Glomerular visceral epithelial cell (primary cell): ENCODE results near the gene CPEB1.
"Not testable (repeated sequence)": the region's sequence is repeated elsewhere in the genome, so short reads cannot be mapped to it uniquely, and the experiment has no call there.

Experiments used
- DNase-seq: peaks from one replicate; pipeline ENCODE4 v3.0.0-alpha.2; 2016; ENCODE audit errors: extremely low spot score

Gene CPEB1

DNA sequence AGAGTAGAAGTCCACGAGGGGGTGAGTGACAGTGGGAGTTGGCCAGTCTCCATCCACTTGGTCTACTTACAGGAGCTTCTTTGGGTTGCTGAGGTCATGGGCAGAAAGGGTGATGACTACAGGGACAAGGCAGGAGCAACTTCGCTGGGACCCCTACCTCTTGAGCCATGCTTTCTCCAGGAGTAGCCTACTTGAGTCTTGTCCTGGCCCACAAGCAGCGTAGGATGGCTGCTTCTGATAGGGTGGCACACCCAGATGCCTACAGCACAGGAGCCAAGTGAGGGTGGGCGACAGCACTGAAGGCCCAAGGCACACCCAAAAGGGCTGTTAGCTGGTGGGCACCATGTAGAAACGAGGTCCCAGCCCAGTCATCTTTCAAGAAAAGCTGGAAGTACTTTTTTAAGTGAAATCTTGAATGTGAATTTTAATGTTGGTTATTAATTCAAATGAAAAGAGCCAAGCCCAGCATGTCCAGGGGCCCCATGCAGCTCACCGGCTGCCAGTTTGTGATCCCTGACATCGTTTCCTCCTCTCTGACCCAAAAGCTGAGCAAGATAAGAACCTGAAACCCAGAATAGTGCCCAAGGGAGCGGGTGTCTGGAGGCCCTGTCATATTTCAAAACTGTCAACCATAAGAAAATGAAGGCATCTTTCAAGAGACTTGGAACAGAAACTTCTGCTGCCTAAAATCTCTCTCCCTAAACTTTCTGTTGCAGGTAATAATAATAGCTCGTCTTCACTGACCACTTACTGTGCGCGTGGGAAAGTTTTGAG is 2.2 kb upstream of the CPEB1 start:
- DNase-seq, result no peak

DNA sequence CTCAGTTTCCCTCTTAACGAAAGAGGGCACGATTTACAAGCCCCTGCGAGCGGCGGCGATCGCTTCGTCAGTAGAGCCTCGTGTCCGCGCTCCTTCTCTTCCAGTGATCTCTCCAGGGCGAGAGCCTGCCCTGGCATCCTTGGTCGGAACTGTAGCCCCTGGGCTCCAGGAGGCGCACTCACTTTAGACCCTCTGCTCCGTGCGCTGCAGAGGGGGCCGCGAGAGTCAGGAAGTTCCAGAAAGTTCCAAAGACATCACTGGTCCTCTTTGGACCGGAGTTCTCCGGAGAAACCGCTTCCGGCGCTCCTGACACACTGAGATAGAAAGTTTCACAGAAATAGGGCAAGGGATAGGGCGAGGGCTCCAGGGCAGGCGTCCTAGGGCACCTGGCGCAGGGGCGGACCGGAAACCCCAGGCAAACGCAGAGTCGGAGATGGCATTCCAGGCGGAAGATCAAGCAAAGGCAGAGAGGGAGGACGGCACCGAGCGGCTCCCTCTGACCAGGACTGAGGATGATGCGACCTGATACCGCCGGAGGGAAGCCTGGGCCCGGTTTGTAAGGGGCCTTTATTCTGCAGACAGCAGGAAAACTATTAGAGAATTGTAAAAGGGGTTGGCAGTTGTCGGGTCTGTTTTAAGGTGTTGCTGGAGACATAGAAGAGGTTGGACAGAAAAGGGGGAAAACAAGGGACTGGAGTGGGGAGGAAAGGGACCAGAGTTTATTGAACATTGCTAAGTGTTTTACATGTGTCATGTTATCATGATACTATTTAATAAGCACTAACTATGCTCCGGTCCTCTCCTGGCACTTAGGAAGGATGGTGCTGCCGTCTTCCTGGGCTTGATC is 1.3 kb upstream of the CPEB1 start:
- DNase-seq, result no peak

DNA sequence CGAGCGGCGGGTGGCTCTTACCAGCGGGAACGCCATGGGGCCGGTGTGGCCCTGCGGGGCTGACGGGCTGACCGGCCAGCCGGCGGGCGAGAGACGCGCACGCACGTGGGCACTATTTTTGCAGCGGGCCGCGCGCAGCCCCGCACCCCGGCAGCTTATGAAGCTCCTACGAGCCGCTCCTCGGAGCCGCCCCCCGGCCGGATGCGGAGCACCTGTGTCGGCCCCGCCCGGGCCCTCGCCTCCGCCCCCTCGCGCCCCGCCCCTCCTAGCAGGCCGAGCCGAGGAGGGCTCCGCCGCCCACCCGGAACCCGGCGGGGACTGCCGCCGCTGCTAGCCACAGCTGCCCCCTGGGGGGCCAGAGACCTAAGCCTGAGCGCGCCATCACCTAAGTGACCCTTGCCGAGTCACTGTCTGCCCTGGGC is 683 bp upstream of the CPEB1 start:
- peak; percentile 29 for DNase-seq

DNA sequence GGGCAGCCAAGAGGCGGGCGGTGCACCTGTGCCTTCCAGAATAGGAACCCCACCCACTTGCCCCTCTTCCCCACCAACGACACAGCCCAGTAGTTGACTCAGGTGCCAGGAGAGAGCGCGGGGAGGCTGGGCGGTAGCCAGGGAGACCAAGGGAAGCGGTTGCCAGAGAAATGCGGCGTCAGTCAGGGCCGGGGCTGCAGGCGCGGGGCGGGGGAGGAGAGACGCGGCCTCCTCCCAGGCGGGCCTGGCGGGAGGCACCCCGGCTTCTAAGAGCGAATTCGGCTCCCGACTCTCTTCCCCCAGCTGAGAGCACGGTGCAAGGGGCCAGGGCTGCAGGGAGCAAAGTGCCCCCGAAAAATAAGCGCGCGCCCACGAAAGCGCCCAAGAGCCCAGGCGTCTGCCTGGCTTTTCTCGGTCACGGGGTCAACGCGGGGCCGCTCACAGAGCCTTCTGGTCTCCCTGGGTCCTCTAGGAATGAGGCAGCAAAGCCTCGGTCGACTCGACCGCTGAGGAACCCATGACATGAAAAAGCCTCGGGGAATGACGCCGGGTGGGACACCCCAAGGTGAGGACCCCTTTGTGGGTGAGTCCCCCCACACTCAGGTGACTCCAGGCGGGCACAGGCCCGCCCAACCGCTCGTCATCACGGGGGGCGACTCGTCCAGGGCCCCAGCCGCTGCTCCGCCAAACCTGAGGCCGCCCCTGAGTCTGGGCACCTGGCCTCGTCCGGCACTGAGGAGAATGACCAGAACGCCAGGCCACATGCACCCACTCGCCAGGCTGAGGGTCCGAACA is 716 bp downstream of the CPEB1 start:
- no peak for DNase-seq

DNA sequence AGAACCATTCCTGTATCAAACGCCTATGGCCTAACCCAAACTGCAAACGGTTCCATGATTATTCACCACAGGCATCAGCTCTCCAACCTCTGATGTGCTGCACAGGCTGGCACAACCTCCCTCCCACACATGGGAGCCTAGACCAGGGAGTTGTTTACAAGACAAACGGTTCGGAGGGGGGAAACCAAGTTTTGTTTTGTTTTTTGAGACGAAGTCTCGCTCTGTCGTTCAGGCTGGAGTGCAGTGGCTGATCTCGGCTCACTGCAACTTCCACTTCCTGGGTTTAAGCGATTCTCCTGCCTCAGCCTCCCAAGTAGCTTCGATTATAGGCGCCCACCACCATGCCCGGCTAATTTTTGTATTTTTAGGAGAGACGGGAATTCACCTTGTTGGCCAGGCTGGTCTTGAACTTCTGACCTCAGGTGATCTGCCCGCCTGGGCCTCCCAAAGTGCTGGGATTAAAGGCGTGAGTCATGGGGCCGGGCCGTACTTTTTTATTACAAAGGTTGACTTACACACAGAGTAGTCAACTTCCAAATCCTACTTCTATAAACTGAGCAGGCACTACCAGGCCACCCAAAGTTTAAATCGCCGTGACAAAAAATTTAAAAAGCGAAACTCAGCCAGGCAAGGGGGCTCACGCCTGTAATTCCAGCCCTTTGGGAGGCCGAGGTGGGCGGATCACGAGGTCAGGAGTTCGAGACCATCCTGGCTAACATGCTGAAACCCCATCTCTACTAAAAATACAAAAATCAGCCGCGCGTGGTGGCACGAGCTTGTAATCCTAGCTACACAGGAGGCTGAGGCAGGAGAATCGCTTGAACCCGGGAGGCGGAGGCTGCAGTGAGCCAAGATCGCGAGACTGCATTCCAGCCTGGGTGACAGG is 2.0 kb downstream of the CPEB1 start:
- DNase-seq, result not testable (repeated sequence)

DNA sequence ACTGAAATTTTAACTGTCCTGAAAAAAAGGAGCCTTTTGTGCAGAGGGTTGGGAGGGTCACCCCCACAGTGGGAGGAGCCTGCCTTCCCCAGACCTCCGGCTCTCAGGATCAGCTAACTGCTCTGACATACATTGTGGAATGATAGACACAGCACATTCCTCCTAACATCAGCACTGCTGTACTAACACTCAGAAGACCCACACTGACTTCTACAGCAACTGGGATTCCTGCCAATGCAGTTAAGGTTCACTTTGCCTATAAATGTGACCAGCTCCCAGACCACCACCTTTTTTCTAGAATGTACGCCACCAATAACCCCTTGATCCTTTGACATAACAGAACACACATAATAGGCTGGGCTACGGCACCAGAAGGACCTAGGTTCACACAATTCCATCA is 3.2 kb downstream of the CPEB1 start:
- no peak for DNase-seq

DNA sequence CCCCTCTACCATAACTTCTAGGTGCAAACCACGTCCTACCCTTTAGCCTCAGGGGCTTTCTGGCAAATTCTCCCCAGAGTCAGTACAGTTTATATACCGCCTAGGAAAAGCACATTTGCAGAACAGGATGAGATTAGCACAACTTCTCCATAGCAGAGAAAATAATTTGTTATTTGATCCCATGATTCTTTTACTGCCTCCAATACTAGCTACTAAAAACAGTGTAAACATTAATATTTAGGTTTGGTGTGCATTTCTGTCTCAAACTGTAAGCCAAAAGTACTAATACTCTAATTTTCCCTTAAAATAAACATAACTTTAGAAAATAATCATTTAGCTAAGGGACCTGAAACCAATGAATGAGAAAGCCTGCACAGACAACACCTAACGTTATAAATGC is 4.5 kb downstream of the CPEB1 start:
- no peak for DNase-seq

DNA sequence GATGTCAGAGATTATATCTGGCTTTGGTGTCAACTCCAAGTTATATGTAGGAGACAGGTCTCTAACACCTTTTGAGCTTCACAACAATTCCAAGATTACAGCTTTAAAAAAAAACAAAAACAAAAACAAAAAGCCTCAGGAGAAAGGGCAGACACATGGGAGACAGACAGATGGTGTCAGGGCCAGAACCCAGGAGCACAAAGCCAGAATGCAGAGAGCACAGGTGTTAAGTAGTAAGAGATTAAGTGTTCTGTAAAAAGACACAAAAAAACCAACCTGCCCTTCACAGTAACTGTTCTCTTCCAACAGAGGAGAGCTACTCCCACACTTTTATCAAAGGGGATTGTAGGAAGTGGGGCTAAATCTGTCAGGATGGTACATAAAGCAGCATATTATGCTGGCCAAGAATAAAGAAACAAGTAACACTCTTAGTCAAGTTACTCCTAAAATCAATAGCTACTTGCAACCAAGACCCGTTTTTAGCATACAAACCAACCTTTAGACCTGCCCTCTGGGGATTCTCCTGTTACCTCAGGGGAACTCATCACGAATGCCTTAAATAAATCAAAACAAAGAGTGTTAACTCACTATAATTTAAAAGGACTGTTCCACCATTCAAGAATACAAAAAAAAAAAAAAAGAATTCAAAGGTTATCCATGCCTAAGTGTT is 5.9 kb downstream of the CPEB1 start:
- no peak for DNase-seq

DNA sequence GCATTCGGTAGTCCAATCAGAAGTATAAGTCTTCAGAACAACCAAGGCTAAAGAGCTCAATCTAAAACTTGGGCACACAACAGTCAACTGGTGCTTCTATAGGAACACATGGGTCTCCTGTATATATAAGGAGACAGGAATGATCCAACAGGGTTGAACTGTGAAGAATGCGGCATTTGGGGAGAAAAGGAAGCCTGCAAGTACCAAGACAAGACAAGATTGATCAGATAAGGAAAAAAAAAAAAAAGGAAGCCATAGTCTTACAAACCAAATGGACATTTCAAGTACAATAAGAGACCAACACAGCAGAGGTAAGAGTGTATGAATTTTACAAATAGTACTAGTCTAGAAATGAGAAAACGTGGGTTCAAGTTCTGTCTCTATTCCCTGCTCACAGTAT is 6.5 kb downstream of the CPEB1 start:
- DNase-seq, result no peak

DNA sequence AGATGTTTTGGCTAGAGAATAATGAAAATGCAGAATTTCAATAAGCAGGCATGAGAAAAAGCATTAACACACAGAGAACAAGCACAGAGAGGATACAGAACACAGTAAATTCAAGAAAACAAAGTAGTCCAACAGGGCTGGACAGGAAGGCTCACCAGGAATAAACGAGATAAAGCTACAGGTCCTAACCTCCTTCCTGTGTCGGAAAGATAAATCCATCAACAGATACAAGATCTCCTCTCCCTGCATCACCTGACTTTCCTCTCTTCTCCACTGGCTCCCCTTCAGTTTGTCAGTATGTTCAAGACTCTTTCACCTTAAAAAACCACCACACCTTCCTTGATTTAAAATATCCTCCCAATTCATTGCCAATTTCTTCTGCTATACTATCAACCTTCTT is 11.4 kb downstream of the CPEB1 start:
- DNase-seq, result no peak

DNA sequence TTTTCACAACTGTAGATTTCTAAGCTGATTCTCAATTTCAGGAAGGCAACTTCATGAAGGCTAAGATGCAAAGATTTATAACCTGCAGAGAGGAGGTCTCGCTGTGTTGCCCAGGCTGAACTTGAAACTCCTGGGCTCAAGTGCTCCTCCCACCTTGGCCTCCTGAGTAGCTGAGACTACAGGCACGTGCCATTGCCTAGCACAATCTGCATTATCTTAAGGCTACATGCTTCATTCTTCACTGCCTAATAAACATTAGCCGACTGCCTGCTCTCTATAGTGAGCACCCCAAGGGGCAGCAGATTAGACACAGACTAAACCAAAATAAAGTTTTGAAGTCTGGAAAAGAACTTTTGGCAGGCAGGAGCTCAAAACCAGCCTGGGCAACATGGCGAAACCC is 17.1 kb downstream of the CPEB1 start:
- no peak for DNase-seq

DNA sequence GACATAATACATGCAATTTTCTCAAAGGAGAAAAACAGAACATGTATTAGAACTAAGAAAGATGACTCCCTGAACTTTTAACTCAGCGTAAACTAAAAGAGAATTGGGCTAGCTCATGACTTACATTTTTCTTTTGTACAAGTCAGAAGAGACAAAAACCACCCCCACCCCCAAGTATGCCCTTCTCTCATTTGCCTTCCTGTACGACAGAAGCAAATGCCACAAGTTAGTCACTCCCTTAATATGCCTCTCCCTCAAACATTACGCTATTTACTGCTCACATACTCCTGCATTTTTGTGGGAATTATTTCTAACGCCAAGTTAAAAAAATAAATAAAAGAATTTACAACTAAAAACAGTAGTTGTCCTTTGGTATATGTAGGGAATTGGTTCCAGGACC is 22.0 kb downstream of the CPEB1 start:
- no peak for DNase-seq

DNA sequence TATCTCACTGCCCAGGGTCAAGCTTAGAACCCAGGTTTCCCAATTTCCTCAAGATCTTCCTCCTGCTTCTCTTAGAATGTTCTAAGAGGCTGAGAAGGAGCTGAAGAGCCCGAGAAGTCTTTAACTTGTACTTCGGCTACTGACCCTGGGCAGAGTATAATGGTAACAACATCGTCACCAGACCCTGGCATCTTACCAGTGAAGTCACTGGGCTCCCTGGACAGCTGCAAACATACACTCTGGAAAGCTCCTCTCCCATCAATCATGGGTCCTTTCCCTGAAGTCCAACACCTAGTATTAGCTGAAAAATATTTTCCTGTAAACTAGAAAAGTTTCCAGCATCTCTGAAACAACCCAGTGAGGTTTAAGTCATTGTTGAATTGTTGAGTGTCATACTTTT is 22.7 kb downstream of the CPEB1 start:
- no peak for DNase-seq

DNA sequence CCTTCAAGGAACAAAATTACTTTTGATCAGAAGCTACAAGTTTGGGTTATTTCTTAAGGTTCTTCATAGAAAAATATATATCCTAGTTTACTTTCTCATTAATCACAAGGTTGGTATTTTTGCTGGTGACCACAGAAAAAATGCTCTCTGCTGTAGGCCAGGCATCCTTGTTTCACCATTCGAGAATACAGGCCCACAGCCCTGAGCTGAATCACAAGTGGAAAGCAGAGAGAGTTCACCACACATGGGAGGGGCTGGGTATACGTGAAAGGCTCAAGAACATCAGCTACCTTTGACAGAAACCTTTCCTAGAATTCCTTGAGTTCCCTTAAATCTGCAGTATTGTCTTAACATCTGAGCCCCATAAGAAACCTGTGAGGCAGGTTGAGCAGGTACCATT is 23.2 kb downstream of the CPEB1 start:
- DNase-seq, result peak; percentile 32

DNA sequence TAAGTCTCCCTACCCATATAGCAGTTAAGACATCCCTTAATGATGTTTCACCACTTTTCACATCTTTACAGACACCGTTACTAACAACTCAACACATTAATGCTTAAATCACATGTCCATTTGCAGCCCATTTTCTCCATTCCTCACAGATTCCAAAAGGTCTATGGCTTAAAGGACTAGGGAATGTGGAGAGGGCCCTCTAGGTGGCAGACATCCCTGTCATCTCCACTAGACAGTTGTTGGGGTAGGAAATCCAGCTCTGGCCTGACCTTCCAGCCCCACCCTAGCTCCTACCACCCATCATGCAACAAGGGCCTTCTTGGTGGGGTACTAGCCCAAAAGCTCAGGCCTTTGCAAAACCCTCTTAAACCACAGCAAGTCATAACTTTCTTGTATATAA is 25.2 kb downstream of the CPEB1 start:
- DNase-seq, result no peak

DNA sequence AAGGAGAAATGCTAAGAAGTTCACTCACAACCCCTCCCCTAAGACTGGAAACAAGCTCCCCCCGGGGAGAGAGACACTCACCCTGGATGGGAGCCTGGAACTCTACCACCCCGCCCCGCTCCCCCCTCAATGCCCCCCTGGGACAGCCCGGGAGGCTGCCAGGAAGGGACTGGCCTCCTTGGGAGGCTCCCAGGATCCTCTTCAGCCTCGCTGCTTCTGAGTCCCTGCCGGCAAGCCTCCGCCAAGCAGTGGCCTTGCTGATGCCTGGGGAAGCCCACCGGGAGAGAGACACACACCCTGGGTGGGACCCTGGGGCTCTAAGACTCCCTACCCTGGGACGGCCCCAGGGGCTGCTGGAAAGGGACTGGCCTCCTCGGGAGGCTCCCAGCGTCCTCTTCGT is 33.4 kb downstream of the CPEB1 start:
- no peak for DNase-seq

DNA sequence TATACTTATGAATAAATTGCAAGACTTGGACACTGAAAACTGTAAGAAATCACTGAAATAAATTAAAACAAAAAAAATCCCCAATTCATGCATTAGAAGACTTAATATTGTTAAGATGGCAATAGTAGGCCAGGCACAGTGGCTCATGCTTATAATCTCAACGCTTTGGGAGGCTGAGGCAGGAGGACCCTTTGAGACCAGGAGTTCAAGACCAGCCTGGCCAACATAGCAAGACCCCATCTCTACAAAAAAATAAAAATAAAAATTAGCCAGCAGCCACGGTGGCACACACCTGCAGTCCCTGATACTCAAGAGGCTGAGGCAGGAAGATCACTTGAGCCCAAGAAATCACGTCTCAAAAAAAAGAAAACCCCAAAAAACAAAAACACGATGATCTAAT is 35.8 kb downstream of the CPEB1 start:
- DNase-seq, result no peak

DNA sequence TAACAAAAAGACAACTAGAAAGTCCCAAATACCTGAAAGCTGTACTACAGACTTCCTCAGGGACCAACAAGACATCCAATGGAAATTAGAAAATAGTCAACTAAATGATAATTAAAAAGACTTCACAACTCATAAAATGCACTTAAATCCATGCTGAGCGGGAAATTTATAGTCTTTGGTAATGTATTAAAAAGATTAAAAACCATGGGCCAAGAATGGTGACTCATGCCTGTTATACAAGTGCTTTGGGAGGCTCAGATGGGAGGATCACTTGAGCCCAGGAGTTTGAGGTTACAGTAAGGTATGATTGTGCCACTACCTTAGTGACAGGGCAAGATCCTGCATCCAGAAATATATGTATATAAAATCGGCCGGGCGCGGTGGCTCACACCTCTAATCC is 45.0 kb downstream of the CPEB1 start:
- no peak for DNase-seq

DNA sequence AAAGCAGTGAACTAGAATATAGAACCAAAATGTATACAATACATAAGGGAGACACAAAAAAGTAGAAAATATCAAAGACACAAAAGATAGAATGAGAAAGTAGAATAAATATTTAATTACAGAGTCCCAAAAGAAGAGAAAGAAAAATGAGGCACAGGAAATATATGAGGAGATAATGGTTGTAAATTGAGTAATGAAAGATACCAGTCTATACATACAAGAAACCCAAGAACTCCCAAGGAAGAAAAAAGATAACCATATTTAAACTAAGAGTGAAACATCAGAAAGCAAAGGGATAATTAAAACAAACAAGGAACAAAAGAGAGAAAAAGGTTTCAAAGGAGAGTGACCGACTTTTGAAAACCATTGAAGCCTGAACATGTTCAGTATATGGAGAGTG is 47.3 kb downstream of the CPEB1 start:
- DNase-seq, result no peak

DNA sequence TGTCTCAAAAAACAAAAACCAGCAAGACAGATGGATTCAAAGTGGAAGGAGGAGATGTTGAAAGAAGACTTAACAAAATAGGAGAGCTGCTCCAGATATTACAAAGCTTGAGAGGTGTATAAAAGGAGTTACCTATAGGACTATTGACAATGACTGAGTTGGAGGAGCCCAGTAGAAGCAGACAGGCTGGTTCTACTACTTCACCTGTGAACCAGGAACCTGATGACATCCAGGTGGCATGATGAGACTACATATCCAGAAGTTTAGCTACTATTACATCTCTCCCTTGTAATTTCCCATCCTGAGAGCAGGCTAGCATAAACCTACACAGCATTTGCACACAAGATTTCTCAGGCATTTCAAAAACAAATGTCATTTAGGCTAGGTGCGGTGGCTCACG is 49.3 kb downstream of the CPEB1 start:
- DNase-seq, result no peak

DNA sequence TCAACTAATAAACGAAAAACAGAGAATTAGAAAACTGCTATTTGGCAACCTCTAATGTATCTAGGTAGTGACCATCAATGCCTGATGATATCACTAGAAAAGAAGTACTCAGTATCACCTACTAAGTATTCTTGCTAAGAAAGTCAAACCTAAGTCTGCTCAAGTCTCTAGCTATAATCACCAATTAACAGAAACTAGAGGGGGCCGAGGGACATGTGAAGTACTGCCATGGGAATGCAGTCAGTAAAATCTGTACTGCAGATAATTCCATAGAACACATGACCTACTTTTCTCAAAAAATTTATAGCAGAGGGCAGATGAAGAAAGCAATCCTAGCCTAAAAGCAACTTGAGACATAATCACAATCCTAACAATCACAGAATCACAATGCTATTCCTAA is 51.4 kb downstream of the CPEB1 start:
- DNase-seq, result no peak
